ENCODE data around the gene TMEM116. TPM values are rescaled to one million over a fixed set of nuclear protein-coding genes. Genes with fewer than 3 reads are reported as not detected.
"Not testable (repeated sequence)": the region's sequence is repeated elsewhere in the genome, so short reads cannot be mapped to it uniquely, and the experiment has no call there.

Gene TMEM116
- total and polyA plus RNA-seq, 9 donors: 9.8 to 14.4 (median 12.5) TPM

DNA sequence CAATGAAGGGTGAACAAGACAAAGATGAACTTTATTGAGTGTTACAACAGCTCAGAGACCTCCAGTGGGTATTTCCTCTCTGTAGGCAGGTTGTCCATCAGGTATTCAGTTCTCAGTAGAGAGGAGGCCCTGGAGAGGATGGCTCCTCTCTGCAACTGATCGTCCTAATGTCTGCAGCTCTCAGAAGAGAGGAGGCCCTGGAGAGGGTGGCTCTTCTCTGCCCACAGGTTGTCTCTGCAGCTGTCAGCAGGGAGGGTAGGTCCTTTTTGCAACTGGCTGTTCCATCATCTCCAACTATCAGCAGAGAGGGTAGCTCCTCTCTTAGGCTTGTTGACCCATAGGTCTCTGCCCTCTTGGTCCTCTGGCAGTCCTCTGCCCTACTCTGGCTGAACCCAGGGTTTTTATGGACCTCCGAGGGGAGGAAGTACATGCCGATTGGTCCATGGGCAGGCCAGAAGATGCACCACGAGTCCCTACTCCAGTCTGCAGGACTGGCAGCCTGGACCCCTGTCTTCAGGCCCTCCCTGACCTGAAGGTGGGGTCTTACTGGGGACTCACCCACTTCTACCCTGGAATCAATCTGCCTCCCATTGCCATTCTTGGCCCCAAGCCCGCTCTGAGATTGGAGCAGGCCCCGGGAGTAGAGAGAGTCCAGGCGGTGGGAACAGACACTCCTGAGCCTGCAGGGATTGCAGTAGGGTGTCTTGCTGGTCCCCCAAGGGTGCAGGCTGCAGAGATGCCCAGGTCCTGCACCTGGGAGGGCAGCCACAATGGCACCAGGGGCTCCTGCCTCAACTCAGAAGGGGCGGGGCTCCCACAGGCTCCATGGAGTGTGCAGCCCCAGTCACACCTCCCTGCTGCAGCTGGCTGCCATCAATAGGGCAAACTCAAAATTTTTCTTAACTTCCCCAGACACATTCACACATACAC lies 2.3 kb downstream of the TMEM116 start:
- DNase-seq: no peak
- 85% methylated on average over 8 of the region's 8 CpGs for WGBS (ENCODE audit: insufficient coverage)
- Histone ChIP-seq H3K27ac (ENCODE audit: low read length) (no peak overlapping the region), H3K4me3 (ENCODE audit: low read length) (no peak overlapping the region), H3K36me3 (ENCODE audit: control insufficient read depth, insufficient read depth, low read length) (peaks cover 5% of the 10 kb centered on the region), H3K9me3 (replicated peaks; ENCODE audit: control insufficient read depth, low read depth, low read length) (no peaks in the 10 kb centered on the region), H3K27me3 (ENCODE audit: control insufficient read depth, insufficient read depth, low read length) (no peaks in the 10 kb centered on the region), H3K4me1 (ENCODE audit: control insufficient read depth, insufficient read depth, low read length) (peaks cover 21% of the 10 kb centered on the region)

DNA sequence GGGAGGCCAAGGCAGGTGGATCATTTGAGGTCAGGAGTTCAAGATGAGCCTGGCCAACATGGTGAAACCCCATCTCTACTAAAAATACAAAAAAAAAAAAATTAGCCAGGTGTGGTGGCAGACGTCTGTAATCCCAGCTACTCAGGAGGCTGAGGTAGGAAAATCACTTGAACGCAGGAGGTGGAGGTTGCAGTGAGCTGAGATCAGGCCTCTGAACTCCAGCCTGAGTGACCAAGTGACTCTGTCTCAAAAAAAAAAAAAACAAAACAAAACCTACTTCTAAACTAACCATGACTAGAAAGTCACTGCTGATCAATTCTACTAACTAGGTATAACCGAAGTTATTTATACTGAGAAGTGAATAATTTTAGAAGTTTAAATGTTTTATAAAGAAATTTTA lies 3.4 kb downstream of the TMEM116 start:
- no CpG with 5 or more reads among the region's 3 CpGs for WGBS (ENCODE audit: insufficient coverage)
- H3K4me3 ChIP-seq (ENCODE audit: low read length); H3K36me3 ChIP-seq (ENCODE audit: control insufficient read depth, insufficient read depth, low read length); H3K27ac ChIP-seq (ENCODE audit: low read length); H3K9me3 ChIP-seq (replicated peaks; ENCODE audit: control insufficient read depth, low read depth, low read length); H3K27me3 ChIP-seq (ENCODE audit: control insufficient read depth, insufficient read depth, low read length); DNase-seq: not testable (repeated sequence)
- H3K4me1 ChIP-seq (ENCODE audit: control insufficient read depth, insufficient read depth, low read length): peaks cover 20% of the 10 kb centered on the region

DNA sequence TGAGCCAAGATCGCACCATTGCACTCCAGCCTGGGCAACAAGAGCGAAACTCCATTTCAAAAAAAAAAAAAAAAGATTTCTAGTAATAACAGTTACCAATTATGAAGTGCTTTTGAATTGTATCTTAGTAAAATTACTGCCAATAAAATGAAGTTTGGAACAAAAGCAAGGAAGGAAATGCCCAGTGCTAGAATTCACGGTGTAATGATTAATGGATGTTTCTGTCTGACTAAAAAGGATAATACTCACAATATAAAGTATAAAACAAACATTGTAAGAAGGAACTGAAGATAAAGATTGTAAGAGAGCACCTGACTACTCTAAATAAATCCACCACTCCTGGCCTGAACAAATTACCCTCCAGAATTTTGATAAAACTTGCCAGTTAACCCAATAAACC lies 4.0 kb downstream of the TMEM116 start:
- DNase-seq: no peak
- H3K36me3 ChIP-seq (ENCODE audit: control insufficient read depth, insufficient read depth, low read length): no peaks in the 10 kb centered on the region
- no peaks in the 10 kb centered on the region for H3K9me3 ChIP-seq (replicated peaks; ENCODE audit: control insufficient read depth, low read depth, low read length)
- H3K27ac ChIP-seq (ENCODE audit: low read length): no peak overlapping the region
- no peak overlapping the region for H3K4me3 ChIP-seq (ENCODE audit: low read length)
- WGBS (ENCODE audit: insufficient coverage): no CpG with 5 or more reads among the region's 3 CpGs
- no peaks in the 10 kb centered on the region for H3K27me3 ChIP-seq (ENCODE audit: control insufficient read depth, insufficient read depth, low read length)
- peaks cover 13% of the 10 kb centered on the region for H3K4me1 ChIP-seq (ENCODE audit: control insufficient read depth, insufficient read depth, low read length)

DNA sequence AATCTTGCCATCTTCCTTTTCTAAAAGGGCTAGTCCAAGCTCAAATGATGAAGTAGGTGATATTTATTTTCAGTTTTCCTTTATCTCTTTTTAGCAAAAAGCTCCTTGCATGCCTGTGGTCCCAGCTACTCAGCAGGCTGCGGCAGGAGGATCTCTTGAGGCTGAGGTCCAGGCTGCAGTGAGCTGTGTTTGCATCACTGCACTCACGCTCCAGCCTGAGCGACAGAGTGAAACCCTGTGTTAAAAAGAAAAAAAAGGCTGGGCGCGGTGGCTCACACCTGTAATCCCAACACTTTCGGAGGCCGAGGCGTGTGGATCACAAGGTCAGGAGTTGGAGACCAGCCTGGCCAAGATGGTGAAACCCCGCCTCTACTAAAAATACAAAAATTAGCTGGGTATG lies 5.0 kb downstream of the TMEM116 start:
- no peak overlapping the region for H3K4me3 ChIP-seq (ENCODE audit: low read length)
- DNase-seq: no peak
- peaks cover 12% of the 10 kb centered on the region for H3K4me1 ChIP-seq (ENCODE audit: control insufficient read depth, insufficient read depth, low read length)
- H3K9me3 ChIP-seq (replicated peaks; ENCODE audit: control insufficient read depth, low read depth, low read length): no peaks in the 10 kb centered on the region
- H3K36me3 ChIP-seq (ENCODE audit: control insufficient read depth, insufficient read depth, low read length): no peaks in the 10 kb centered on the region
- 94% methylated on average over 4 of the region's 9 CpGs for WGBS (ENCODE audit: insufficient coverage)
- no peak overlapping the region for H3K27ac ChIP-seq (ENCODE audit: low read length)
- H3K27me3 ChIP-seq (ENCODE audit: control insufficient read depth, insufficient read depth, low read length): no peaks in the 10 kb centered on the region

DNA sequence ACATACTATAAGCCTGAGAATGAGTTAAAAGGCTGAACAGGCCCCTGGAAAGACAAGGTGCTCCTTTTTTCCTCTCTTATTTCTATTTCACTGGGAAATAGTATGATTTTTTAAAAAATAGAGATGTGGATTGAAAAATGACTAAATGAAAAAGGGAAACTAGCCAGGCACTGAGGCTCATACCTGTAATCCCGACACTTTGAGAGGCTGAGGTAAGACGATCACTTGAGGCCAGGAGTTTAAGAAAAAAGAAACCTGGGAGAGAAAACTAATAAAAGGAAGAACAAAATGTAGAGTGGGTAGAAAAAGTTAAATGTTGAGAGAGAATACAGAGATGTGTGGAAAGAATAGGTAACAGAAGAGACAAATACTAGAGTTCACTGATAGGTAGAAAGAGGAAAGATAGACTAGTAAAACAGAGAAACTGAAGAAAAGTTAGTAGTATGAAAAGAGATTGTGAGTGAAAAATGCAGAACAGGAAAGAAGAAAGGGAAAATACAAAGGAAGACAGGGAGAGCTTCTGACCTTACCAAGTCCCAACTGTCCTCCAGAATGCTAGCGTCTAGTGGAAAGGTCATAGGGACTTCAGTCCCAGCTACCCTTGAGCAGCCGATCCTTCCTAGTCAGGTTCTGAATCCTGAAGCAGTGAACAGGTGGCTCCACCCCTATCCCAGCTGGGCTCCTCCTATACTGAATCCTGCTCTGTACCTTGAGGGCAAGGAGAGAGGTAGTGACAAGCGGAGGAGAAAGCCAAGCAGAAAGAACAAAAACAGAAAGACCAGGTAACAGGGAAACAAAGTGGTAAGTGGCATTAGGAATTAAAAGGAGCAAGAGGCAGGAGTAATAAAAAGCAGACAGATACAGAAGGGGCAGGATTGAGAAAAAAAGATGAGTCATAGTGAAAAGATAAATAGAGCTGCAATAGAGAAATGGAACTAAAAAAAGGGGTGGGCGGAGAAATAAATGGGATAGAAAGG lies 7.3 kb downstream of the TMEM116 start:
- 65% methylated on average over 5 of the region's 6 CpGs for WGBS (ENCODE audit: insufficient coverage)
- DNase-seq: no peak

DNA sequence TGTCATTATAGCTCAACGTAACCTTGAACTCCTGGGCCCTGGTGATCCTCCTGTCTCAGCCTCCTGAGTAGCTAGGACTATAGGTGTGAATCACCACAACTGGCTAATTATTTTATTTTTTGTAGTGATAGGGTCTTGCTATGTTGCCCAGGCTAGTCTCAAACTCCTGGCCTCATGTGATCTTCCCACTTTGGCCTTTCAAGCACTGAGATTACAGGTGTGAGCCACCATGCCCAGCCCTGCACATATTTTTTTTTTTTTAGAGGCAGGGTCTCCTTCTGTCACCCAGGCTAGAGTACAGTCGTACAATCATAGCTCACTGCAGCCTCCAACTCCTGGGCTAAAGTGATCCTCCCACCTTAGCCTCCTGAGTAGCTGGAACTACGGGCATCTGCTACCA lies 8.9 kb downstream of the TMEM116 start:
- H3K4me3 ChIP-seq (ENCODE audit: low read length): no peak overlapping the region

More for the DNA sequence above, 7.3 kb downstream of the TMEM116 start:
- Histone ChIP-seq H3K9me3 (replicated peaks; ENCODE audit: control insufficient read depth, low read depth, low read length) (no peaks in the 10 kb centered on the region), H3K27me3 (ENCODE audit: control insufficient read depth, insufficient read depth, low read length) (no peaks in the 10 kb centered on the region), H3K36me3 (ENCODE audit: control insufficient read depth, insufficient read depth, low read length) (no peaks in the 10 kb centered on the region), H3K4me3 (ENCODE audit: low read length) (no peak overlapping the region), H3K4me1 (ENCODE audit: control insufficient read depth, insufficient read depth, low read length) (no peaks in the 10 kb centered on the region), H3K27ac (ENCODE audit: low read length) (no peak overlapping the region)

DNA sequence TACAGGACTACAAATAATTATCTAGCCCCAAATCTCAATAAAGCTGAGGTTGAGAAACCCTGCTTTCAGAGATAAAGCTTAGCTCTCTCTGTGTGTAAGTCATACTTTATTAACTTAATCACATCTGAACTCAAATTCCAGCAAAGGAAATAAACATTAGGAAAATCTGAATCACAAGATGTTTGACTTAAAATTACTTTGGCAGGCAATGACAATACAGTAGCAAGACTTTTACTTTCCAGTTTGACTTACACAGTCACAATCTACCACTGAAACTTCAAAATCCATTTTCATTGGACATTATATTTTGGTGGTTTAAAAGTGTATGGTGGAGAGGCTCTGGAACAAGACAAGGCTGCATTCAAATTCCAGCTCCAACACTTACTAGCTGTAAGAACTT lies 11.4 kb downstream of the TMEM116 start:
- Histone ChIP-seq H3K36me3 (ENCODE audit: control insufficient read depth, insufficient read depth, low read length) (no peaks in the 10 kb centered on the region), H3K27me3 (ENCODE audit: control insufficient read depth, insufficient read depth, low read length) (no peaks in the 10 kb centered on the region), H3K27ac (ENCODE audit: low read length) (no peak overlapping the region), H3K4me3 (ENCODE audit: low read length) (no peak overlapping the region), H3K4me1 (ENCODE audit: control insufficient read depth, insufficient read depth, low read length) (no peaks in the 10 kb centered on the region), H3K9me3 (replicated peaks; ENCODE audit: control insufficient read depth, low read depth, low read length) (no peaks in the 10 kb centered on the region)
- DNase-seq: no peak

More for the DNA sequence above, 8.9 kb downstream of the TMEM116 start:
- 100% methylated on average over 2 of the region's 3 CpGs for WGBS (ENCODE audit: insufficient coverage)
- Histone ChIP-seq H3K36me3 (ENCODE audit: control insufficient read depth, insufficient read depth, low read length) (no peaks in the 10 kb centered on the region), H3K9me3 (replicated peaks; ENCODE audit: control insufficient read depth, low read depth, low read length) (no peaks in the 10 kb centered on the region), H3K4me1 (ENCODE audit: control insufficient read depth, insufficient read depth, low read length) (no peaks in the 10 kb centered on the region), H3K27ac (ENCODE audit: low read length) (no peak overlapping the region), H3K27me3 (ENCODE audit: control insufficient read depth, insufficient read depth, low read length) (no peaks in the 10 kb centered on the region)
- no peak for DNase-seq

DNA sequence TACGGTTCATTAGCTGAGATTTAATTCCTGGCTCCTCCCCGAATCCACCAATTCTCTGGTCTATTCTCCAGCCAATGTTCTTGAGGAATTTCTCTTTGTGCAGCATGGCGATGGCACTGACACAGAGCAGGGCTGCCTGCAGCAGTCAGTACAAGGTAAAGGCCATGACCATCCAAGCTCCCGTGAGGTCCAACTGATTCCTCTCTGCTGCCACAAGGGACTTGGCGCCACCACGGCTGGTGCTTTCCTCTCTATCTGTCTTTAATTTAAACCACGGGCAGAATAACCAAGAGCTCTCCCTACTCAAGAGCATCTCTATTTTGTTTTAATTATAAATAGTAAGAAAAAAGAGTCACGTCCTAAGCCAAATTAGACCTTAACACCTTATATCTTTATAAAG lies 12.1 kb downstream of the TMEM116 start:
- no peak for DNase-seq
- Histone ChIP-seq H3K9me3 (replicated peaks; ENCODE audit: control insufficient read depth, low read depth, low read length) (no peaks in the 10 kb centered on the region), H3K27me3 (ENCODE audit: control insufficient read depth, insufficient read depth, low read length) (no peaks in the 10 kb centered on the region), H3K36me3 (ENCODE audit: control insufficient read depth, insufficient read depth, low read length) (no peaks in the 10 kb centered on the region), H3K27ac (ENCODE audit: low read length) (no peak overlapping the region), H3K4me3 (ENCODE audit: low read length) (no peak overlapping the region), H3K4me1 (ENCODE audit: control insufficient read depth, insufficient read depth, low read length) (no peaks in the 10 kb centered on the region)
- WGBS (ENCODE audit: insufficient coverage): 100% methylated on average over 3 of the region's 8 CpGs

DNA sequence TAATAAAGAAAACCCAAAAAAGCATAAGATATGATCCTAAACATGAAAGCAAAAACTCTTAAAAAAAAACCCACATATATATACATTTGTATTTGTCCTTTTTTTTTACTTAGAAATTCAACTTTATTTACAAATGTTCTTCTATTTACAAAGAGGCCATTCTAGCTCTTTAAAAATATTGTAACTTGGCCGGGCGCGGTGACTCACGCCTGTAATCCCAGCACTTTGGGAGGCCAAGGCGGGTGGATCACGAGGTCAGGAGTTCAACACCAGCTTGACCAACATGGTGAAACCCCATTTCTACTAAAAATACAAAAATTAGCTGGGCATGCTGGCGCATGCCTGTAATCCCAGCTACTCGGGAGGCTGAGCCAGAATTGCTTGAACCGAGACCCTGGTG lies 13.8 kb downstream of the TMEM116 start:
- not testable (repeated sequence) for H3K4me3 ChIP-seq (ENCODE audit: low read length); H3K27ac ChIP-seq (ENCODE audit: low read length); H3K27me3 ChIP-seq (ENCODE audit: control insufficient read depth, insufficient read depth, low read length); H3K36me3 ChIP-seq (ENCODE audit: control insufficient read depth, insufficient read depth, low read length); DNase-seq; H3K4me1 ChIP-seq (ENCODE audit: control insufficient read depth, insufficient read depth, low read length); H3K9me3 ChIP-seq (replicated peaks; ENCODE audit: control insufficient read depth, low read depth, low read length)
- 100% methylated on average over 4 of the region's 9 CpGs for WGBS (ENCODE audit: insufficient coverage)

DNA sequence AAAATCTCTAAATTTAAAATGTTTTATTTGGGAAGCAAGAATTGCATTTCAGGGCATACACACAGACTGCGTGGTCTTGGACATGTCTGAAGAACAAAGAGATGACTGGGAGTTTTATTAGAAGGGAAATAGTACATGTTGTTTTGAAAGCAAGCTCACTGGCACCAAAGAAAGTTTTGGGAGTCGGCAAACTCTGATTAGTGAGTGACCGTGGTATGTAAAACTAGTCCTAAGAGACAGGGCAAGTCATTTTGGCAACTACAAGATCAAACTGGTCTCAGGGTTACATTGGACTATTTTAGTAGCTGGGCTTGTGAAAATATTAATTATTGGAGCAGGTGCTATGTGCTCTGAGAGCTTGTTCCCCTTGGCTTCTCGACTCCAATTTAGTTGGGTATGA lies 14.9 kb downstream of the TMEM116 start:
- Histone ChIP-seq H3K36me3 (ENCODE audit: control insufficient read depth, insufficient read depth, low read length) (no peaks in the 10 kb centered on the region), H3K4me3 (ENCODE audit: low read length) (no peak overlapping the region), H3K9me3 (replicated peaks; ENCODE audit: control insufficient read depth, low read depth, low read length) (no peaks in the 10 kb centered on the region), H3K27me3 (ENCODE audit: control insufficient read depth, insufficient read depth, low read length) (no peaks in the 10 kb centered on the region), H3K4me1 (ENCODE audit: control insufficient read depth, insufficient read depth, low read length) (no peaks in the 10 kb centered on the region), H3K27ac (ENCODE audit: low read length) (no peak overlapping the region)
- no peak for DNase-seq
- WGBS (ENCODE audit: insufficient coverage): 92% methylated on average over 3 of the region's 4 CpGs
